Smooth muscle cell (in vitro differentiated cells): ENCODE data around the gene PRAMEF14. TPM values are rescaled to one million over a fixed set of nuclear protein-coding genes. Genes with fewer than 3 reads are reported as not detected.
A peak's percentile ranks its signal among the peaks of the same experiment; 100 is the strongest.
"Not testable (repeated sequence)": the region's sequence is repeated elsewhere in the genome, so short reads cannot be mapped to it uniquely, and the experiment has no call there.

Experiments
- DNase-seq: peaks from one replicate; lab custom pipeline; 2025; ENCODE audit not compliant: unreplicated experiment; lab: John Stamatoyannopoulos, UW
- H2AFZ ChIP-seq: fragments of 200-600 bp; sonication (generic); 2 replicates; pipeline ENCODE4 v1.6.0; 2016; ENCODE audit warnings: antibody characterized with exemption, low read depth, mild to moderate bottlenecking
- H3F3A ChIP-seq: fragments of 200-600 bp; sonication (generic); 2 replicates; pipeline ENCODE4 v1.6.0; 2017; ENCODE audit warnings: antibody characterized with exemption, low read depth
- H3K27ac ChIP-seq: fragments of 200-600 bp; sonication (generic); 2 replicates; pipeline ENCODE4 v1.5.1; 2016; ENCODE audit warnings: low read depth, mild to moderate bottlenecking
- H3K27me3 ChIP-seq: fragments of 200-600 bp; sonication (generic); 2 replicates; pipeline ENCODE4 v1.6.1; 2016; ENCODE audit warnings: low read depth, mild to moderate bottlenecking
- H3K36me3 ChIP-seq: fragments of 200-600 bp; sonication (generic); 2 replicates; pipeline ENCODE4 v1.5.1; 2016; ENCODE audit warnings: low read depth
- H3K4me1 ChIP-seq: fragments of 200-600 bp; sonication (generic); 2 replicates; pipeline ENCODE4 v1.5.1; 2016; ENCODE audit warnings: low read depth
- H3K4me2 ChIP-seq: fragments of 200-600 bp; sonication (generic); 2 replicates; pipeline ENCODE4 v1.6.0; 2016; ENCODE audit warnings: mild to moderate bottlenecking
- H3K4me3 ChIP-seq: fragments of 200-600 bp; sonication (generic); 2 replicates; pipeline ENCODE4 v1.5.1; 2016; ENCODE audit warnings: mild to moderate bottlenecking
- H3K79me2 ChIP-seq: fragments of 200-600 bp; sonication (generic); 2 replicates; pipeline ENCODE4 v1.6.0; 2016; ENCODE audit warnings: low read depth, mild to moderate bottlenecking
- H3K9ac ChIP-seq: fragments of 200-600 bp; sonication (generic); 2 replicates; pipeline ENCODE4 v1.6.0; 2016; ENCODE audit warnings: low read depth
- H3K9me3 ChIP-seq: fragments of 200-600 bp; sonication (generic); replicated peaks from 2 replicates; pipeline ENCODE4 v1.5.1; 2016; ENCODE audit warnings: low read depth
- H4K20me1 ChIP-seq: fragments of 200-600 bp; sonication (generic); 2 replicates; pipeline ENCODE4 v1.6.0; 2016; ENCODE audit warnings: low read depth
- WGBS: methylation state at CpG from one replicate; pipeline ENCODE4 v1.1.7; 2016; ENCODE audit warnings: low lambda C conversion rate; 5-methylcytosine and 5-hydroxymethylcytosine counted together
- polyA plus RNA-seq: library from polyadenylated mRNA; unstranded; fragments of >200 nt; fragmentation: Nextera tagmentation; extraction: Ambion mirVana; gene quantifications from 2 replicates; pipeline ENCODE4 v1.2.1, GENCODE V29; 2016
- total RNA-seq: library from RNA; depleted of rRNA; stranded (reverse); fragments of >200 nt; gene quantifications from 2 replicates; pipeline ENCODE4 v1.2.3, GENCODE V29; 2014
- TF ChIP-seq, protein P1 (sequence below): fragments of 200-600 bp; sonication (generic); IDR thresholded peaks from 2 replicates; pipeline ENCODE4 v1.5.1; 2017; ENCODE audit warnings: borderline replicate concordance, mild to moderate bottlenecking, antibody characterized with exemption; ENCODE audit not compliant: insufficient read depth, poor library complexity, severe bottlenecking

PRAMEF14 gene
- total and polyA plus RNA-seq, 2 experiments from 2014 or later, result not detected

GRCh38 chr1:13366536-13366935 lies 19.6 kb upstream of the PRAMEF14 start:
- H3K27me3 ChIP-seq, H3K4me1 ChIP-seq, H3K27ac ChIP-seq, H3K9me3 ChIP-seq, H3K9ac ChIP-seq, H2AFZ ChIP-seq, H3K79me2 ChIP-seq, H3K4me2 ChIP-seq, H4K20me1 ChIP-seq, H3K4me3 ChIP-seq, H3K36me3 ChIP-seq, H3F3A ChIP-seq, DNase-seq: not testable (repeated sequence)
- WGBS, result 91% methylated on average over 3 of the region's 3 CpGs

- not testable (repeated sequence) for H3K4me2 ChIP-seq, H3K4me1 ChIP-seq, H3K9ac ChIP-seq, H3K36me3 ChIP-seq, DNase-seq, H3K4me3 ChIP-seq, H3K9me3 ChIP-seq, H4K20me1 ChIP-seq, H3K79me2 ChIP-seq, H3K27ac ChIP-seq, H3K27me3 ChIP-seq, H2AFZ ChIP-seq, H3F3A ChIP-seq
- WGBS, result 89% methylated on average over 2 of the region's 4 CpGs
Observed at GRCh38 chr1:13364928-13365327, 18.0 kb upstream of the PRAMEF14 start.

- H4K20me1 ChIP-seq, H3K9me3 ChIP-seq, H3K27ac ChIP-seq, DNase-seq, H3K36me3 ChIP-seq, H3K4me2 ChIP-seq, H3F3A ChIP-seq, H2AFZ ChIP-seq, H3K4me1 ChIP-seq, H3K79me2 ChIP-seq, H3K27me3 ChIP-seq, H3K4me3 ChIP-seq, H3K9ac ChIP-seq: not testable (repeated sequence)
- 67% methylated on average over 1 of the region's 7 CpGs for WGBS
Observed at GRCh38 chr1:13362364-13362763, 15.4 kb upstream of the PRAMEF14 start.

GRCh38 chr1:13356774-13357173 lies 9.8 kb upstream of the PRAMEF14 start:
- H3K9me3 ChIP-seq, H3K9ac ChIP-seq, H4K20me1 ChIP-seq, H3K79me2 ChIP-seq, H3K27me3 ChIP-seq, H3K4me3 ChIP-seq, H3F3A ChIP-seq, H2AFZ ChIP-seq, H3K36me3 ChIP-seq, H3K4me1 ChIP-seq, DNase-seq, H3K4me2 ChIP-seq, H3K27ac ChIP-seq: not testable (repeated sequence)
- WGBS, result 1% methylated on average over 5 of the region's 5 CpGs
- TF ChIP-seq, protein P1, sequence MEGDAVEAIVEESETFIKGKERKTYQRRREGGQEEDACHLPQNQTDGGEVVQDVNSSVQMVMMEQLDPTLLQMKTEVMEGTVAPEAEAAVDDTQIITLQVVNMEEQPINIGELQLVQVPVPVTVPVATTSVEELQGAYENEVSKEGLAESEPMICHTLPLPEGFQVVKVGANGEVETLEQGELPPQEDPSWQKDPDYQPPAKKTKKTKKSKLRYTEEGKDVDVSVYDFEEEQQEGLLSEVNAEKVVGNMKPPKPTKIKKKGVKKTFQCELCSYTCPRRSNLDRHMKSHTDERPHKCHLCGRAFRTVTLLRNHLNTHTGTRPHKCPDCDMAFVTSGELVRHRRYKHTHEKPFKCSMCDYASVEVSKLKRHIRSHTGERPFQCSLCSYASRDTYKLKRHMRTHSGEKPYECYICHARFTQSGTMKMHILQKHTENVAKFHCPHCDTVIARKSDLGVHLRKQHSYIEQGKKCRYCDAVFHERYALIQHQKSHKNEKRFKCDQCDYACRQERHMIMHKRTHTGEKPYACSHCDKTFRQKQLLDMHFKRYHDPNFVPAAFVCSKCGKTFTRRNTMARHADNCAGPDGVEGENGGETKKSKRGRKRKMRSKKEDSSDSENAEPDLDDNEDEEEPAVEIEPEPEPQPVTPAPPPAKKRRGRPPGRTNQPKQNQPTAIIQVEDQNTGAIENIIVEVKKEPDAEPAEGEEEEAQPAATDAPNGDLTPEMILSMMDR, result peak; percentile 64

DNA sequence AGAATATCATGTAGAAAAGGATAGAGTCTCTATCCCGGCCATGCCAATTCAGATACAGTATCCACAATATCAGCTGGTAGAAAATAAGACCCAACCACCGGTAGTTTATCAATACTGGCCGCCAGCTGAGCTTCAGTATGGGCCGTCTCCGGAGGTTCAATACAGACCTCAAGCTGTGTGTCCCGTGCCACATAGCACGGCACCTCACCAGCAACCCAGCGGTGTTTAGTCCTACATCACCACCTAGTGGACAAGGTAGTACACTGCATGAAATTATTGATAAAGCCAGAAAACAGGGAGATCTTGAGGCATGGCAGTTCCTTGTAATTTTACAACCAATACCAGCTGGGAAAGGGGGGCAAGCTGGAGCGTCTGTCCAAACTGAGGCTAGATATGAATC lies 7.5 kb upstream of the PRAMEF14 start:
- not testable (repeated sequence) for DNase-seq, H3K4me3 ChIP-seq
- 36% methylated on average over 3 of the region's 9 CpGs for WGBS

DNA sequence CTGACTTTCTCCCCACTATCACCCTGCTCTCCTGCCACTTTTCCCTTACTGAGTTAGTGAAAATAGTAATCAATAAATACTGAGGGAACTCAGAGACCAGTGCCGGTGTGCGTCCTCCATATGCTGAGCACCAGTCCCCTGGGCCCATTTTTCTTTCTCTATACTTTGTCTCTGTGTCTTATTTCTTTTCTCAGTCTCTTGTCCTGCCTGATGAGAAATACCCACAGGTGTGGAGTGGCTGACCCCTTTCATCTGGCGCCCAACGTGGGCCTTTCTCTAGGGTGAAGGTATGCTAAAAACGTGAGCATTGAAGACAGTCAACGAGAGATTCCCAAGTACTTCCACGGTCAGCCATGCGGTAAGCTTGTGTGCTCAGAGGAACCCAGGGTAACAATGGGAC lies 6.5 kb upstream of the PRAMEF14 start:
- not testable (repeated sequence) for H3K79me2 ChIP-seq, H3K27me3 ChIP-seq, H3K27ac ChIP-seq, H3K4me2 ChIP-seq, H3K36me3 ChIP-seq, H3F3A ChIP-seq, H2AFZ ChIP-seq, H3K4me1 ChIP-seq, H4K20me1 ChIP-seq, DNase-seq, H3K4me3 ChIP-seq, H3K9me3 ChIP-seq, H3K9ac ChIP-seq
- 83% methylated on average over 8 of the region's 8 CpGs for WGBS

More for the DNA sequence above, 7.5 kb upstream of the PRAMEF14 start:
- H3K4me2 ChIP-seq, H2AFZ ChIP-seq, H3K27me3 ChIP-seq, H3K9me3 ChIP-seq, H3K9ac ChIP-seq, H3K79me2 ChIP-seq, H3K36me3 ChIP-seq, H3K4me1 ChIP-seq, H4K20me1 ChIP-seq, H3K27ac ChIP-seq, H3F3A ChIP-seq: not testable (repeated sequence)

DNA sequence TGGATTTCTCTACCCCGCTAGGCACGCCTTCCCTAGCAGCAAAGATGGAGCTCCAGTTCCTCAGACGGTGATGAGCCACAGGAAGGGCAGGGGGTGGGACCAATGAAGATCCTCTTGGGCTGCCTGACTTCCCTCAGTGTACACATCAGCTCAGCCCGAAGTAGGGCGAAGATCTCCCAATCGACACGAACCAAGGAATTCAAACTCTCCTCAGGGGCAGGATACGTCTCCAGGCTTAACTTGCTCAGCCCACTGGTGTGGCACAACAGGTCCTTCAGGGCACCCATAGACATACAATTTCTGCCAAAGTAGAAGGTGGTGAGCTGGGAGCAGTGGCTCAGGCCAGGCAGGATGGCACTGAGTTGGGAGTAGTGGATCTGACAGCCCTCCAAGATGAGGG lies 4.4 kb downstream of the PRAMEF14 start:
- not testable (repeated sequence) for H3K9ac ChIP-seq, H3K27ac ChIP-seq, H2AFZ ChIP-seq, H3F3A ChIP-seq, H4K20me1 ChIP-seq, H3K27me3 ChIP-seq, H3K79me2 ChIP-seq, H3K36me3 ChIP-seq, H3K9me3 ChIP-seq, DNase-seq, H3K4me2 ChIP-seq, H3K4me3 ChIP-seq, H3K4me1 ChIP-seq
- WGBS, result 72% methylated on average over 8 of the region's 8 CpGs

DNA sequence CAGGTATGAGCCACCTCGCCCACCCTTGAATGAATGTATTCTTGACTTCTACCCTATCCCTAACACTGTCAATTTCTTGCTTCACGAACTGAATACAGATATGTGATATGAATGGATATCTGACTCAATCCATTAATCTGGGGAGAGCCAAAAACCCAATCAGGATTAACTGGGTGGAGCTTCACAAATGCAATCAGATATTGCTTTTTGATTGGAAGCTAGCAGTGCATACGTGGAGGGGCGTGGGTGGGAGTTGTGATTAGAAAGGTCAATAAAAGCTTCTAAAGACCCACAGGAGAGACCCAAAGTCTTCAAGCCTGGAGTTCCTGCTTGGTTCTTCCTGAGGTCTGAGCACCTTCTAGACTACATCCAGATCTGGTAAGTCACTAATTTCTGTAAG lies 31.7 kb downstream of the PRAMEF14 start, which contains the start of gene PRAMEF15:
TSS of gene PRAMEF15 (plus strand) at position 301 of the 400 bp plus-strand sequence. CDS start 2,827 bp downstream, outside the sequence.
- H3K4me2 ChIP-seq, H4K20me1 ChIP-seq, H2AFZ ChIP-seq, H3K36me3 ChIP-seq, H3K79me2 ChIP-seq, H3K4me1 ChIP-seq, H3K9ac ChIP-seq, H3K27me3 ChIP-seq, H3F3A ChIP-seq, H3K27ac ChIP-seq, H3K4me3 ChIP-seq, DNase-seq, H3K9me3 ChIP-seq: not testable (repeated sequence)
- WGBS, result 61% methylated on average over 4 of the region's 4 CpGs
